Fibroblast of skin of left biceps (primary cell): Measurements from ENCODE around the gene VTN.
A peak's percentile ranks its signal among the peaks of the same experiment; 100 is the strongest.

Experiments used
- DNase-seq, 2 experiments: peaks; one replicate each; pipeline ENCODE4 v3.0.0-alpha.2; 2013; ENCODE audit warnings: low read depth in 2 of 2

Gene VTN

GRCh38 chr17:28368915-28369683 is 1.0 kb downstream of the VTN start:
- no peak for DNase-seq

GRCh38 chr17:28368306-28368831 is 1.7 kb downstream of the VTN start:
- DNase-seq, result no peak

- no peak for DNase-seq
Measured at GRCh38 chr17:28367641-28368305, 2.3 kb downstream of the VTN start.

- DNase-seq, result no peak
Measured at GRCh38 chr17:28366605-28367004, 3.5 kb downstream of the VTN start.

- DNase-seq, result no peak
Measured at GRCh38 chr17:28365487-28365886, 4.6 kb downstream of the VTN start.

- no peak for DNase-seq
Measured at GRCh38 chr17:28364665-28365363, 5.3 kb downstream of the VTN start, which contains the start of gene SEBOX. SEBOX (minus strand) TSS chr17:28365199; CDS start chr17:28365151, 48 bp downstream.

GRCh38 chr17:28363776-28364650 is 6.1 kb downstream of the VTN start:
- no peak for DNase-seq

GRCh38 chr17:28363186-28363585 is 6.9 kb downstream of the VTN start:
- no peak for DNase-seq

GRCh38 chr17:28357901-28358197 is 12.3 kb downstream of the VTN start:
- DNase-seq, result no peak

GRCh38 chr17:28357061-28357900 is 12.8 kb downstream of the VTN start, which contains the start of gene POLDIP2:
POLDIP2 (minus strand) TSS chr17:28357527; CDS start chr17:28357448, 79 bp downstream.
- peak; percentile 85 to 87 for DNase-seq

GRCh38 chr17:28350271-28350670 is 19.8 kb downstream of the VTN start:
- no peak for DNase-seq

GRCh38 chr17:28348979-28349378 is 21.1 kb downstream of the VTN start:
- no peak for DNase-seq

- peak; percentile 50 to 53 for DNase-seq
Measured at GRCh38 chr17:28347261-28347891, 22.7 kb downstream of the VTN start.

- DNase-seq, result no peak
Measured at GRCh38 chr17:28346746-28347246, 23.3 kb downstream of the VTN start.

GRCh38 chr17:28346199-28346580 is 23.9 kb downstream of the VTN start:
- DNase-seq, result no peak

- no peak for DNase-seq
Measured at GRCh38 chr17:28345419-28346198, 24.5 kb downstream of the VTN start.

- no peak for DNase-seq
Measured at GRCh38 chr17:28344435-28344901, 25.6 kb downstream of the VTN start.

- no peak for DNase-seq
Measured at GRCh38 chr17:28344011-28344410, 26.1 kb downstream of the VTN start.

GRCh38 chr17:28343491-28343932 is 26.6 kb downstream of the VTN start:
- no peak for DNase-seq
